ENCODE results near the gene ATP2C2. TPM values are rescaled to one million over a fixed set of nuclear protein-coding genes. Genes with fewer than 3 reads are reported as not detected.
A peak's percentile ranks its signal among the peaks of the same experiment; 100 is the strongest.

ATP2C2 gene
- total and polyA plus RNA-seq, 2 of the 8 experiments (the other 6 are each of a cell fraction or from before 2014, with no cell fraction given), result 1.2 to 2.8 TPM

GRCh38 chr16:84386047-84386446, 17.7 kb downstream of the ATP2C2 start:
- no peak overlapping the region for H3K9ac ChIP-seq (replicated peaks in 1 of 4; ENCODE audit: extremely low read depth in 1 of 4, low read depth in 3 of 4, low read length in 3 of 4)
- no peaks in the 10 kb centered on the region for H3K79me1 ChIP-seq (ENCODE audit: low read depth, low read length)
- peak overlapping the region; percentile 53; the same call in 1 of the 2 replicates for H2AK5ac ChIP-seq (ENCODE audit: low read depth, low read length)
- H3K36me3 ChIP-seq (ENCODE audit: control insufficient read depth in 2 of 4, insufficient read depth in 4 of 4, low read length in 3 of 4), result no peaks in the 10 kb centered on the region
- no peaks in the 10 kb centered on the region for H4K20me1 ChIP-seq (replicated peaks in 1 of 2; ENCODE audit: control insufficient read depth in 1 of 2, insufficient read depth in 2 of 2, low read length in 2 of 2)
- no peak for FAIRE-seq
- H3K18ac ChIP-seq (ENCODE audit: extremely low read depth, low read length), result no peak overlapping the region
- H3K79me2 ChIP-seq (ENCODE audit: control insufficient read depth in 1 of 2, insufficient read depth in 2 of 2, low read length in 2 of 2), result no peaks in the 10 kb centered on the region
- H3K9me3 ChIP-seq (ENCODE audit: insufficient read depth in 2 of 2, low read depth in 1 of 2, low read length in 1 of 2), result peaks cover 0 to 3% of the 10 kb centered on the region in 2 experiments; a peak in 1 of 4 replicates
- H3K56ac ChIP-seq (replicated peaks; ENCODE audit: insufficient read length, low read depth, low read length), result no peak overlapping the region
- no peak overlapping the region for H3K4ac ChIP-seq (replicated peaks; ENCODE audit: insufficient read length, low read depth, low read length)
- no peak overlapping the region for H3K27ac ChIP-seq (ENCODE audit: low read depth, low read length)
- no peak overlapping the region for H3K4me2 ChIP-seq (ENCODE audit: insufficient read depth in 1 of 2, low read depth in 2 of 2, low read length in 2 of 2)
- POLR2A ChIA-PET (ENCODE audit: partially characterized antibody), result no interaction called here
- H3K23ac ChIP-seq (ENCODE audit: insufficient read length), result no peak overlapping the region
- no peak for DNase-seq (ENCODE audit: low read depth in 1 of 2, low spot score in 2 of 2)
- H3K14ac ChIP-seq (ENCODE audit: insufficient read length), result no peak overlapping the region
- peaks cover 0 to 4% (median 0%) of the 10 kb centered on the region in 4 experiments; a peak in 1 of 7 replicates for H3K4me1 ChIP-seq (replicated peaks in 1 of 4; ENCODE audit: control insufficient read depth in 3 of 4, insufficient read depth in 4 of 4, low read length in 3 of 4)
- H2BK5ac ChIP-seq (ENCODE audit: low read depth, low read length), result no peak overlapping the region
- H2BK15ac ChIP-seq (ENCODE audit: low read length), result no peak overlapping the region
- 85% methylated on average over 3 of the region's 3 CpGs; no CpG with 5 or more reads in 1 of the 2 experiments for WGBS, 2 experiments (ENCODE audit: extremely low coverage in 1 of 2, insufficient coverage in 1 of 2, insufficient read length in 1 of 2, insufficient replicate concordance in 2 of 2, low coverage in 1 of 2, low lambda C conversion rate in 2 of 2, missing lambda C conversion rate in 1 of 2)
- no peak overlapping the region for H2BK12ac ChIP-seq (ENCODE audit: low read depth, low read length)
- CTCF ChIA-PET (ENCODE audit: partially characterized antibody), result interaction anchor here (1.1 kb wide), 1 partner anchor 98 kb away, joined by 3 read pairs; no protein-coding TSS in a partner anchor
- H3K4me3 ChIP-seq (ENCODE audit: extremely low read depth in 1 of 4, insufficient read depth in 2 of 4, low read depth in 3 of 4, low read length in 4 of 4), result no peak overlapping the region
- H2BK20ac ChIP-seq (ENCODE audit: low read length), result no peak overlapping the region
- H2BK120ac ChIP-seq (replicated peaks; ENCODE audit: low read depth, low read length), result no peak overlapping the region
- H3K27me3 ChIP-seq (replicated peaks in 1 of 4; ENCODE audit: control insufficient read depth in 3 of 4, extremely low read depth in 1 of 4, insufficient read depth in 3 of 4, low read length in 3 of 4), result no peaks in the 10 kb centered on the region
- H3K23me2 ChIP-seq (ENCODE audit: low read depth, low read length), result no peaks in the 10 kb centered on the region
- TF ChIP-seq GABPA (IDR thresholded peaks at IDR 0.05; ENCODE audit: borderline replicate concordance, insufficient read depth, low read length) (no peak), TAF7 (optimal IDR thresholded peaks at IDR 0.05; ENCODE audit: borderline replicate concordance, low read depth, low read length) (no peak), SAP30 (IDR thresholded peaks at IDR 0.05; ENCODE audit: insufficient read depth, insufficient replicate concordance, low read length) (no peak), TBP (IDR thresholded peaks at IDR 0.05; ENCODE audit: low read depth, low read length) (no peak), E2F6 (IDR thresholded peaks at IDR 0.05) (no peak), SIX5 (IDR thresholded peaks at IDR 0.05; ENCODE audit: low read depth, low read length) (no peak), POU5F1 (IDR thresholded peaks at IDR 0.05; ENCODE audit: low read depth, low read length) (no peak), TCF12 (IDR thresholded peaks at IDR 0.05; ENCODE audit: low read depth, low read length) (no peak), ATF2 (IDR thresholded peaks at IDR 0.05; ENCODE audit: low read length) (no peak)
- no peak overlapping the region for H2AFZ ChIP-seq (ENCODE audit: low read length)
- H4K5ac ChIP-seq (ENCODE audit: insufficient read length, low read depth, low read length), result no peak overlapping the region
- no peak overlapping the region; the same call in 1 of the 2 replicates for H4K8ac ChIP-seq (ENCODE audit: extremely low read depth, insufficient read depth, low read length)
- H4K91ac ChIP-seq (replicated peaks; ENCODE audit: insufficient read length, low read length), result no peak overlapping the region

Measured in H1 (cell line).